Right cardiac atrium (tissue), 5 donors: ENCODE data around the gene RAB33B. TPM values are rescaled to one million over a fixed set of nuclear protein-coding genes. Genes with fewer than 3 reads are reported as not detected.
A peak's percentile ranks its signal among the peaks of the same experiment; 100 is the strongest.
"Not testable (repeated sequence)": the region's sequence is repeated elsewhere in the genome, so short reads cannot be mapped to it uniquely, and the experiment has no call there.

Experiments
- ATAC-seq, 2 donors: fragments of 200-7000 bp; cut with Tn5 transposase; one replicate each; pipeline versions ENCODE4 v1.8.0 to v1.9.1; 2020; ENCODE audit warnings: moderate library complexity in 2 of 2, mild to moderate bottlenecking in 1 of 2
- DNase-seq, 3 donors: peaks; one replicate each; pipeline ENCODE4 v3.0.0-alpha.2; 2020
- H3K27ac ChIP-seq: one replicate; pipeline ENCODE4 v1.5.1; 2013; ENCODE audit warnings: mild to moderate bottlenecking, low read length, control low read depth, moderate library complexity
- H3K27me3 ChIP-seq: one replicate; pipeline ENCODE4 v1.6.1; 2013; ENCODE audit not compliant: control insufficient read depth, insufficient read depth
- H3K4me1 ChIP-seq: one replicate; pipeline ENCODE4 v1.6.1; 2013; ENCODE audit warnings: low read length; ENCODE audit not compliant: control insufficient read depth, insufficient read depth
- H3K4me3 ChIP-seq: one replicate; pipeline ENCODE4 v1.5.1; 2013; ENCODE audit warnings: low read length, control low read depth
- H3K9me3 ChIP-seq: one replicate; pipeline ENCODE4 v1.6.1; 2013; ENCODE audit warnings: low read length; ENCODE audit not compliant: control insufficient read depth
- WGBS: extraction: QIAGEN DNeasy Blood & Tissue Kit; methylation state at CpG from one replicate; pipeline ENCODE4 v1.1.7; 2013; 5-methylcytosine and 5-hydroxymethylcytosine counted together
- intact Hi-C, 4 donors: fragments of 100-400 bp; cut with DNase I; formaldehyde crosslinking; loops; one replicate each; pipeline versions ENCODE4 v1.11.0 to v1.14.0; 2022 to 2023
- long read RNA-seq, 4 donors: library from polyadenylated mRNA; unstranded; transcript quantifications; one replicate each; pipeline ENCODE4 v2.0.0, GENCODE V29; 2020 to 2021
- polyA plus RNA-seq: library from polyadenylated mRNA; stranded (reverse); fragments of 200-250 nt; gene quantifications from one replicate; pipeline ENCODE4 v1.2.3, GENCODE V29; 2013
- total RNA-seq, 4 donors: library from RNA; stranded (reverse); fragmentation: NEBNext Ultra II Directional; extraction: Animal tissue kit (Norgen Biotek cat#: 25700); gene quantifications; one replicate each; pipeline ENCODE4 v1.2.1, GENCODE V29; 2021
- donor health status: healthy with polysubstance abuse.
- donor health status: DM: no; HTN: yes; CAD: no.
- donor health status: DM: no; HTN: no; CAD: no.
- donor health status: DM: no; HTN: yes; CAD: no; lungs with severe emphysema.
- donor health status: DM: yes; HTN: yes; CAD: no.

Gene RAB33B
- total RNA-seq, result 1 to 10 TPM; 6.9 to 7.9 (median 7.3) TPM
- 3.5 TPM for polyA plus RNA-seq
- long read RNA-seq, donor 1, full-length matches to known transcripts, result 24 of 27 reads
- long read RNA-seq, donor 1, partial matches to known transcripts, result 0 of 27 reads
- long read RNA-seq, donor 1, other reads (novel, unspliced or antisense), result 3 of 27 reads
- long read RNA-seq, donor 2, full-length matches to known transcripts, result 6 of 6 reads
- long read RNA-seq, donor 2, partial matches to known transcripts, result 0 of 6 reads
- long read RNA-seq, donor 2, other reads (novel, unspliced or antisense), result 0 of 6 reads
- long read RNA-seq, donor 3, full-length matches to known transcripts, result 40 of 47 reads
- long read RNA-seq, donor 3, partial matches to known transcripts, result 0 of 47 reads
- long read RNA-seq, donor 3, other reads (novel, unspliced or antisense), result 7 of 47 reads
- long read RNA-seq, donor 4, full-length matches to known transcripts, result 8 of 9 reads
- long read RNA-seq, donor 4, partial matches to known transcripts, result 0 of 9 reads
- long read RNA-seq, donor 4, other reads (novel, unspliced or antisense), result 1 of 9 reads

- Histone ChIP-seq H3K27ac (peak within 1 kb of the TSS; percentile 96), H3K4me3 (peak within 1 kb of the TSS; percentile 83), H3K4me1 (no peaks in the 10 kb centered on the region), H3K27me3 (no peaks in the 10 kb centered on the region), H3K9me3 (no peaks in the 10 kb centered on the region)
- DNase-seq (no peak), ATAC-seq (peak; percentile 2 to 4)
- intact Hi-C loops, result no loop called here
- 1% methylated on average over 46 of the region's 46 CpGs for WGBS
These were observed at the start of gene RAB33B for GRCh38 chr4:139454111-139455045. TSS of gene RAB33B (plus strand) at chr4:139454121. CDS start at chr4:139454196, 75 bp downstream.

GRCh38 chr4:139410312-139410711, 43.6 kb upstream of the RAB33B start:
- Histone ChIP-seq H3K9me3 (no peaks in the 10 kb centered on the region), H3K4me1 (no peaks in the 10 kb centered on the region), H3K4me3 (no peak overlapping the region), H3K27ac (no peak overlapping the region), H3K27me3 (no peaks in the 10 kb centered on the region)
- intact Hi-C loops, result no loop called here
- DNase-seq (no peak), ATAC-seq (no peak)

GRCh38 chr4:139414671-139415210, 39.2 kb upstream of the RAB33B start:
- H3K27me3 ChIP-seq, DNase-seq, H3K9me3 ChIP-seq, H3K4me1 ChIP-seq, H3K4me3 ChIP-seq, intact Hi-C loops, H3K27ac ChIP-seq, ATAC-seq: not testable (repeated sequence)
- WGBS, result 96% methylated on average over 8 of the region's 8 CpGs

- Histone ChIP-seq H3K27me3 (no peaks in the 10 kb centered on the region), H3K4me1 (no peaks in the 10 kb centered on the region), H3K4me3 (no peak overlapping the region), H3K9me3 (no peaks in the 10 kb centered on the region), H3K27ac (no peak overlapping the region)
- ATAC-seq, result no peak
- intact Hi-C loops, result no loop called here
- no peak for DNase-seq
- 79% methylated on average over 2 of the region's 2 CpGs for WGBS
These were observed 37.7 kb upstream of the RAB33B start for GRCh38 chr4:139416073-139416673.

GRCh38 chr4:139419388-139419914, 34.5 kb upstream of the RAB33B start:
- H3K27ac ChIP-seq, result no peak overlapping the region
- peak; percentile 59 to 93 for ATAC-seq
- no peaks in the 10 kb centered on the region for H3K4me1 ChIP-seq
- WGBS, result 53% methylated on average over 2 of the region's 2 CpGs
- no peaks in the 10 kb centered on the region for H3K27me3 ChIP-seq
- DNase-seq, result peak in 2 of 3 donors; percentile 44 to 45
- no peak overlapping the region for H3K4me3 ChIP-seq
- intact Hi-C loops, result no loop called here
- H3K9me3 ChIP-seq, result no peaks in the 10 kb centered on the region

GRCh38 chr4:139420652-139421051, 33.3 kb upstream of the RAB33B start:
- WGBS, result 98% methylated on average over 1 of the region's 1 CpG
- Histone ChIP-seq H3K9me3 (no peaks in the 10 kb centered on the region), H3K27me3 (no peaks in the 10 kb centered on the region), H3K27ac (no peak overlapping the region), H3K4me3 (no peak overlapping the region), H3K4me1 (no peaks in the 10 kb centered on the region)
- DNase-seq, result no peak
- intact Hi-C loops, result no loop called here
- ATAC-seq, result no peak

- intact Hi-C loops, result no loop called here
- WGBS, result 96% methylated on average over 23 of the region's 23 CpGs
- Histone ChIP-seq H3K27ac (no peak overlapping the region), H3K4me3 (no peak overlapping the region), H3K4me1 (no peaks in the 10 kb centered on the region), H3K9me3 (no peaks in the 10 kb centered on the region), H3K27me3 (no peaks in the 10 kb centered on the region)
- peak in 1 of 3 donors; percentile 40 for DNase-seq
- no peak for ATAC-seq
These were observed 17.8 kb upstream of the RAB33B start for GRCh38 chr4:139436122-139436521.

GRCh38 chr4:139438141-139438540, 15.8 kb upstream of the RAB33B start:
- intact Hi-C loops, result no loop called here
- H3K4me3 ChIP-seq, result no peak overlapping the region
- H3K9me3 ChIP-seq, result no peaks in the 10 kb centered on the region
- no peaks in the 10 kb centered on the region for H3K27me3 ChIP-seq
- 92% methylated on average over 2 of the region's 2 CpGs for WGBS
- no peak for ATAC-seq
- H3K4me1 ChIP-seq, result no peaks in the 10 kb centered on the region
- H3K27ac ChIP-seq, result no peak overlapping the region
- DNase-seq, result no peak

- intact Hi-C loops, result no loop called here
- Histone ChIP-seq H3K9me3 (no peaks in the 10 kb centered on the region), H3K4me1 (no peaks in the 10 kb centered on the region), H3K27ac (no peak overlapping the region), H3K4me3 (no peak overlapping the region), H3K27me3 (no peaks in the 10 kb centered on the region)
- ATAC-seq (no peak), DNase-seq (no peak)
- 95% methylated on average over 4 of the region's 4 CpGs for WGBS
These were observed 12.9 kb upstream of the RAB33B start for GRCh38 chr4:139441029-139441428.

- Histone ChIP-seq H3K27ac (no peak overlapping the region), H3K27me3 (no peaks in the 10 kb centered on the region), H3K9me3 (no peaks in the 10 kb centered on the region), H3K4me3 (no peak overlapping the region), H3K4me1 (no peaks in the 10 kb centered on the region)
- intact Hi-C loops, result no loop called here
- DNase-seq (no peak), ATAC-seq (no peak)
- 71% methylated on average over 7 of the region's 7 CpGs for WGBS
These were observed 10.3 kb upstream of the RAB33B start for GRCh38 chr4:139443661-139444060.
